ENCODE data around the gene DHRSX.

DHRSX gene

DNA sequence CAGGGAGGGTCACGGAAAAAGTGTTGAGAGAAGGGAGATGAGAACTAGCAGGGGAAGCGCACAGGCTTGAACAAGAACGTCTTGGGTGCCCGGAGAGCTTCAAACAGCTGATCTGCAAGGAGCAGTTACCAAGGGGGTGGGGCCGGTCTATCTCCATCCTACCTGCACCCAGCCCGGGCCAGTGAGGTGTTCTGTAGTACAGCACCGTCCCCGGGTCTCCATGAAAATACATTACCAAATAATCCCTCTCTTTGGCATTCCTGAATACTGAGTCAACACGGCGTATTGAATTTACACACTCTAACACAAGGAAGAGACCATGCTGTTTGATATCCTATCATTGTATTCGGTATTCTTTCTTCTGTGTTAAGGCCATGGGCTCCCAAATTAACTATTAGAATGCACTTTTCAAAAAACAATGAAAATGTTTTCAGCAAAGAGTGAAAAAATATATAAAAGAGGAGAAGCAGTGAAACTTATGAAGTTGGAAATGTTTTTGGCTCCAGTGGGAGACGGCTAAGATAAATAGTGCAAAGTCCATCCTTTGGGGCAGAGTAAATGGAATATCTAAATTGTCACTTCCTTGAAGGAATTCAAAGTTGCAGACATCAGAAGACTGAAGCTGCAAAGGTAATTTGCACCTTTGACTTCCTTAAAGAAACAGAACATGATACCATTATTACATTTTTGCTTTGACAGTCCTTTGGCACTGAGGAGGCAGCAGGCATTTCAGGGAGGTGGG, 90.3 kb downstream of the DHRSX start:
- Mint-ChIP-seq H3K27me3 (ENCODE audit: low read depth) (no peaks in the 10 kb centered on the region), H3K4me3 (no peak overlapping the region)

GRCh38 chrX:2409796-2410195, 91.0 kb downstream of the DHRSX start:
- Mint-ChIP-seq H3K27ac (no peak overlapping the region), H3K27me3 (ENCODE audit: low read depth) (no peaks in the 10 kb centered on the region), H3K36me3 (ENCODE audit: low read depth) (peaks cover 22% of the 10 kb centered on the region), H3K4me1 (ENCODE audit: low read depth) (no peaks in the 10 kb centered on the region), H3K9me3 (peaks cover 11% of the 10 kb centered on the region), H3K4me3 (no peak overlapping the region)

More for the DNA sequence above, 90.3 kb downstream of the DHRSX start:
- Mint-ChIP-seq H3K36me3 (ENCODE audit: low read depth) (peaks cover 21% of the 10 kb centered on the region), H3K27ac (no peak overlapping the region), H3K4me1 (ENCODE audit: low read depth) (no peaks in the 10 kb centered on the region), H3K9me3 (peaks cover 11% of the 10 kb centered on the region)

GRCh38 chrX:2408856-2409255, 91.9 kb downstream of the DHRSX start:
- Mint-ChIP-seq H3K9me3 (peaks cover 11% of the 10 kb centered on the region), H3K36me3 (ENCODE audit: low read depth) (peaks cover 25% of the 10 kb centered on the region), H3K27me3 (ENCODE audit: low read depth) (no peaks in the 10 kb centered on the region), H3K27ac (no peak overlapping the region), H3K4me3 (no peak overlapping the region), H3K4me1 (ENCODE audit: low read depth) (no peaks in the 10 kb centered on the region)

DNA sequence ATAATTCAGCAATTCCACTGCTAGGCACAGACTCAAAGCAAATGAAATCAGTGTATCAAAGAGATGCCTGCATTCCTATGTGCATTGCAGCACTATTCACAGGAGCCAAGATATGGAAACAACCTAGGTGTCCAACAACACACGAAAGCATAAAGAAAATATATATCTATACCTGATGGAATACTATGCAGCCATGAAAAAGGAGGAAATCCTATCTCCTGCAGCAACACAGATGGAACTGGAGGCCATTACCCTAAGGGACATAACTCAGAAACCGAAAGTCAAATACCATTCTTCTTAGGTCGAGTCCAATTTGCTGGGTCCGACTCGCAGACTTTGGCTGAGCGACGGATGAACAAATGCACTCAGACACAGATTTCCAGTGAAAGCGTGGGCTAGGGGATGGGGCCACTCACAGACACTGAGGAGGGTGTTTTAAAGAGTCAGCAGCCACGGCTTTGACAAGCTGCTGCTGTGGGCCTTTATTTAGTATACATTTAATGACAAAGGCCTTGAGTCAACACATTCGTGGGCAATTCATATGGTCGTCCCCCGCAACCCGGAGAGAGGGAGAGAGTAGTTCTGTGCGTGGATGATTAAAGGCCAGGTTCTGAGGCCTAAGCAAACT, 93.8 kb downstream of the DHRSX start:
- Mint-ChIP-seq H3K4me3 (no peak overlapping the region), H3K4me1 (ENCODE audit: low read depth) (no peaks in the 10 kb centered on the region), H3K27ac (no peak overlapping the region), H3K27me3 (ENCODE audit: low read depth) (no peaks in the 10 kb centered on the region), H3K9me3 (peaks cover 11% of the 10 kb centered on the region), H3K36me3 (ENCODE audit: low read depth) (peaks cover 28% of the 10 kb centered on the region)

DNA sequence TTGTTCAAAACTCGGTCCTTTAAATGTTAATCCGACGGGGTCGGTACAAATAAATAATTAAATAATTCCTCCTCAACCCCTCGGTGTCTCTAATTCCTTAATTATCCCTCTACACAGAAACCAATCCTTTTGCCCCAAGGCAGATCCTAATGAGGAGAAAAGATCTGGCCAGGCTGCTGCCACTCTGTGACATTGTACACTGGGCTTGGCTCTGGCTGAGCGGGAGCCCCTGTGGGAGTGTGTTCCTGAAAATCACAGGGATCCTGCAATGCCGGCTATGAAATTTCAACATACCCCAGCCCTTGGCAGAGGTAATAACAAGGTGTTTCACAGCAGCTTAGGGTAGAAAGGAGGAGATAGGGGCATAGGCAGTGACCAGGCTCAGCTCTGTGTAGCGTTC, 96.0 kb downstream of the DHRSX start:
- H3K9me3 Mint-ChIP-seq = peaks cover 11% of the 10 kb centered on the region
- H3K36me3 Mint-ChIP-seq (ENCODE audit: low read depth) = peaks cover 35% of the 10 kb centered on the region
- H3K27me3 Mint-ChIP-seq (ENCODE audit: low read depth) = no peaks in the 10 kb centered on the region
- no peak overlapping the region for H3K27ac Mint-ChIP-seq
- no peaks in the 10 kb centered on the region for H3K4me1 Mint-ChIP-seq (ENCODE audit: low read depth)
- H3K4me3 Mint-ChIP-seq = no peak overlapping the region

- Mint-ChIP-seq H3K36me3 (ENCODE audit: low read depth) (peaks cover 24% of the 10 kb centered on the region), H3K27ac (no peak overlapping the region), H3K27me3 (ENCODE audit: low read depth) (no peaks in the 10 kb centered on the region), H3K4me1 (ENCODE audit: low read depth) (no peaks in the 10 kb centered on the region), H3K9me3 (peaks cover 9% of the 10 kb centered on the region), H3K4me3 (no peak overlapping the region)
Observed at GRCh38 chrX:2402361-2402690, 98.5 kb downstream of the DHRSX start.

DNA sequence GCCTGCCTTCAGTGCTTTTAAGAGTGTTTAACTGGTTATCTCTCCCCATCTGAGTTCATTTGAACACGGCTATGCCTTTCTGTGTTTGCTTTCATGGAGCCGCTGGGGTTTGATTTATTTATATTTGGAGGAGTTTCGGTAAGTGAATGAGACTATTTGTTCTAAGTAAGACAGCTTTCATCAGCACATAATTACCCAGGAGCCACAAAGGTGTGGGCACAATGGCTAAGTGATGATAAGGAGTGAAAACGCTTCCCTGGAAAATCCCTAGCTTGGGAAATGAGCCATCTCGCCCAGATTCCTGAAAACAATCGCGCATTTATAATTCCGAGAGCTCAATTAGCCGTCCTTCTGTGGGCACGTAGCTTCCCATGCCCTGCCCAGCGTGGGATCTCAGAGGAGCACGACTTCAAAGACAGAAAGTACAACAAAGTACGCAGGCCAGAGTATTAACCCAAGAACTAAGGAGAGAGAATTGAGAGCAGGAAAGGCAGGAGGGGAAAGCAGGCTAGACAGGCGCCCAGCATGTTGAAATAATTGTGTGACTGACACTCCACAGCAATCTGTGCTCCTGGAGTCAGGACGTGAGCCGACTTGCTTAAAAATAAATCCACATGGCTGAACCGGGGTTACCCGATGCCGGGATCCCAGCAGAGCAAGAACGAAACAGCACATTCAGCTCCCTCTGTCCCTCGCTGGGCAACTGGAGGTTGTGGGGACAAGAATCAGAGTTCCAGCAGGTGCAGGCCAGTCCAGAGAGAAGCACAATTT, 99.0 kb downstream of the DHRSX start:
- H3K4me1 Mint-ChIP-seq (ENCODE audit: low read depth) = no peaks in the 10 kb centered on the region
- peaks cover 3% of the 10 kb centered on the region for H3K9me3 Mint-ChIP-seq
- no peaks in the 10 kb centered on the region for H3K27me3 Mint-ChIP-seq (ENCODE audit: low read depth)
- H3K4me3 Mint-ChIP-seq = no peak overlapping the region
- peaks cover 19% of the 10 kb centered on the region for H3K36me3 Mint-ChIP-seq (ENCODE audit: low read depth)
- no peak overlapping the region for H3K27ac Mint-ChIP-seq

GRCh38 chrX:2401201-2401589, 99.6 kb downstream of the DHRSX start:
- no peak overlapping the region for H3K27ac Mint-ChIP-seq
- H3K4me3 Mint-ChIP-seq = no peak overlapping the region
- H3K9me3 Mint-ChIP-seq = no peaks in the 10 kb centered on the region
- no peaks in the 10 kb centered on the region for H3K4me1 Mint-ChIP-seq (ENCODE audit: low read depth)
- no peaks in the 10 kb centered on the region for H3K27me3 Mint-ChIP-seq (ENCODE audit: low read depth)
- H3K36me3 Mint-ChIP-seq (ENCODE audit: low read depth) = peaks cover 15% of the 10 kb centered on the region

DNA sequence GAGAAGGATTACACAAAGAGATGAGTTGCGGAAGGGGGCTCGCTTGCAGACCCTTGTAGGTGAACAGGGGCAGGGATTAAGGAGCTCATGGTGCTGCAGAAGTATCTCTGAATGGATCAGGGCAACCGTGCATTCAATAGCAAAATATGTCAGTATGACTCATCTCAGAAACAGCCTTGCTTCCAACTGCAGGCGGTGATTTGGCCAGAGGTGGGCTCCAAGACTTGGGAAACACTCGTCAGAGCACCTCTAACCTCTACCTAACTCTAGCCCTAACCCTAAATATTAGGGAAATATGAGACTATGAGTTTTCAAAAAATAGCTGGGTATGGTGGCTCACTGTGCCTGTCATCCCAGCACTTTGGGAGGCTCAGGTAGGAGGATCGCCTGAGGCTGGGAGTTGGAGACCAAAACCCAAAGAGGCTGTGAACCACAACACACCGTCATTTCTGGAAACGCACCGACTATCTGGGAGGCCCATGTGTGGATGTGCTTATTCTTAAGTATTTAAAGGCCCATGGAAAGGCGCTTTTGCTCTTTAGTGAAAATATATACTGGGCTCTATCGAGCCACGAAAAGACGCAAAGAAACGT, 102.6 kb downstream of the DHRSX start:
- Mint-ChIP-seq H3K9me3 (no peaks in the 10 kb centered on the region), H3K27me3 (ENCODE audit: low read depth) (no peaks in the 10 kb centered on the region), H3K36me3 (ENCODE audit: low read depth) (peaks cover 9% of the 10 kb centered on the region), H3K4me3 (no peak overlapping the region), H3K4me1 (ENCODE audit: low read depth) (no peaks in the 10 kb centered on the region), H3K27ac (no peak overlapping the region)

DNA sequence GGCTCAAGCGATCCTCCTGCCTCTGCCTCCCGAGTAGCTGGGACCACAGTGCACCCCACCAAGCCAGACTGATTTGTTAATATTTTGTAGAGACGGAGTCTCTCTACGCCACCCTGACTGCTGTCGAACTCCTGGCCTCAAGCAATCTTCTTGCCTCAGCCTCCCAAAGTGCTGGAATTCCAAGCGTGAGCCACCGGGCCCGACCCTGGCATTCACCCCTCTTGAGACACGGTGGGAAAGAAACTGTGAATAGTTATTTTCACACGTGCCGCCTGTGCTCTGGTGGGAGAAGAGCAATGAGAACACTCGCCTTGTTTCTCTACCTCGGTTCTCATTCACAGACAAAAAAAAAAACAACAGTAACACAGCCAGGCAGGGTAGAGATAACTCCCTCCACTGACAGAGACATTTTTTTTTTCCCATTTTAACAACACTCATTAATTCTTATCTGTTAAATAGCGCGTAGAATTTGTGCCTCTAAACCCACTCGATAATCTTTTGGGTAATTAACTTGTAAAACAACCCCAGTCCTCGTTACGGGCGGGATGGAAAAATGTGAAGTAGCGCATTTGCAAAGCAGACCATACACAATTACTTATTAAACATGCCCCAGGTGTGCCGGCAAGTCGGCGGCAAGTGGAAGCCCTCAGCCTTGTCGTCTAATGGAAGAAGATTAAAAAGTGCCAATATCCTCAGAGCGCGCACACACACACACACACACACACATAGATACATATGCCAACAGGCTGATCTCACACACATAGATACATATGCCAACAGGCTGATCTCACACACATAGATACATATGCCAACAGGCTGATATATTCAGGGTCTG, 103.3 kb downstream of the DHRSX start:
- H3K4me1 Mint-ChIP-seq (ENCODE audit: low read depth) = no peaks in the 10 kb centered on the region
- no peaks in the 10 kb centered on the region for H3K27me3 Mint-ChIP-seq (ENCODE audit: low read depth)

DNA sequence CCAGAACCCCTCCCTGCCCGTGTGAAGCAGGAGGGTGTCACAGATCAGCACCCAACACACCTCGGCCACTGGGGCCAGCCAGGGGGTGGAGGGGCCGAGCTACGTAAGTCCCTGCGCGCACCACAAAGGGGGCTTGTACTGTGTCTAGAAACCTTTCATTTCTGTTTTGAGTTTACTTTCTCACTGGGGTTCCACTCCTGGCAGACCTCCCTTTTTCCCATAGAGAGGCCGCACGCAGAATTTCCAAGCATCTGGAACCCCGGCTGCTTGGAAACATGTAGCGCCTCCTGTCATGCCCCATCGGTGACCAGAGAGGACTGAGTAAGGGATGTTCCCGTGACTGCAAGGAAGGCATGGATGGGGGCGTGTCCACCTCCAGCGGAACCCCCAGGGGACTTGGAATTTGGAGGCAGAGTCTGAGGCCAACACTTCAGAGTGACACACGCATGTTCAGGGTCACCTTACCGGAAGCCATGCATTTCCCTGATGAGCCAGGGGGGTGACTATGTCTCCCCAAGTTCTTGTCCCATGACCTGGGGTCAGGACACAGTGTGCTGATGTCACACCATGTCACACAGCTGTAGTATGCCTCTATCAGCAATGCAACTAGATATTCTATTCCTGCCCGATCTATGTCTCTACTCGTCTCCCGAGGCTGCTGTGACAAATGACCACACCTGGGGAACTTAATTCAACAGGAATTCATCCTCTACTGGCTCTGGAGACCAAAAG, 105.3 kb downstream of the DHRSX start:
- Mint-ChIP-seq H3K4me1 (ENCODE audit: low read depth) (no peaks in the 10 kb centered on the region), H3K9me3 (peaks cover 15% of the 10 kb centered on the region), H3K27ac (no peak overlapping the region), H3K4me3 (no peak overlapping the region), H3K27me3 (ENCODE audit: low read depth) (no peaks in the 10 kb centered on the region), H3K36me3 (ENCODE audit: low read depth) (peaks cover 13% of the 10 kb centered on the region)

More for the DNA sequence above, 103.3 kb downstream of the DHRSX start:
- Mint-ChIP-seq H3K4me3 (no peak overlapping the region), H3K36me3 (ENCODE audit: low read depth) (peaks cover 9% of the 10 kb centered on the region), H3K9me3 (no peaks in the 10 kb centered on the region), H3K27ac (no peak overlapping the region)

- H3K27me3 Mint-ChIP-seq (ENCODE audit: low read depth) = no peaks in the 10 kb centered on the region
- peaks cover 1% of the 10 kb centered on the region for H3K4me1 Mint-ChIP-seq (ENCODE audit: low read depth)
- peaks cover 18% of the 10 kb centered on the region for H3K36me3 Mint-ChIP-seq (ENCODE audit: low read depth)
- H3K27ac Mint-ChIP-seq = no peak overlapping the region
- H3K4me3 Mint-ChIP-seq = no peak overlapping the region
- peaks cover 17% of the 10 kb centered on the region for H3K9me3 Mint-ChIP-seq
Observed at GRCh38 chrX:2391869-2392606, 108.7 kb downstream of the DHRSX start.

DNA sequence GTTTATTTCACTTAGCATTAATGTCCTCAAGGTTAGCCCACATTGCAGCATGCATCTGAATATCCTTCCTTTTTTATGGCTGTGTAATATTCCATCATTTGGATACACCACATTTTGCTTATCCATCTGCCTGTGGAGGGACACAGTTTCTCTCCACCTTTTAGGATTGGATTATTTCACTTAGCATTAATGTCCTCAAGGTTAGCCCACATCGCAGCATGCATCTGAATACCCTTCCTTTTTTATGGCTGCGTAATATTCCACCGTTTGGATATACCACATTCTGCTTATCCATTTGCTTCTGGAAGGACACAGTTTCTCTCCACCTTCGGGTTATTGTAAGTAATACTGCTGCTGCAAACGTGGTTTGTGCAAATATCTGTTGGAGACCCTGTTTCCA, 110.0 kb downstream of the DHRSX start:
- H3K36me3 Mint-ChIP-seq (ENCODE audit: low read depth) = peaks cover 18% of the 10 kb centered on the region
- H3K9me3 Mint-ChIP-seq = peaks cover 17% of the 10 kb centered on the region
- no peak overlapping the region for H3K27ac Mint-ChIP-seq
- H3K4me3 Mint-ChIP-seq = no peak overlapping the region
- peaks cover 1% of the 10 kb centered on the region for H3K4me1 Mint-ChIP-seq (ENCODE audit: low read depth)
- no peaks in the 10 kb centered on the region for H3K27me3 Mint-ChIP-seq (ENCODE audit: low read depth)
